WTC11 (cell line): ENCODE measurements around the gene NUAK1. TPM values are rescaled to one million over a fixed set of nuclear protein-coding genes. Genes with fewer than 3 reads are reported as not detected.

ENCODE experiments used
- ATAC-seq: fragments of 200-7000 bp; cut with Tn5 transposase; 2 replicates; pipeline ENCODE4 v1.10.0; 2021; ENCODE audit warnings: mild to moderate bottlenecking, moderate library complexity
- CTCF ChIA-PET: fragments of 300-600 bp; sonication (Branson Sonifier 250); formaldehyde crosslinking; loops from one replicate; lab custom pipeline; 2021; ENCODE audit warnings: antibody characterized with exemption; lab: Charles Lee
- POLR2A ChIA-PET: fragments of 350-600 bp; sonication (Branson Sonifier 250); formaldehyde crosslinking; loops from one replicate; lab custom pipeline; 2021; ENCODE audit warnings: antibody characterized with exemption; lab: Charles Lee
- DNase-seq: peaks from one replicate; pipeline ENCODE4 v3.0.0; 2021; ENCODE audit warnings: low spot score
- H3K27ac Mint-ChIP-seq: 2 replicates; pipeline ENCODE4 v1.8.0; 2021; ENCODE audit warnings: mixed read lengths
- H3K27me3 Mint-ChIP-seq: 2 replicates; pipeline ENCODE4 v1.8.0; 2021; ENCODE audit warnings: low read depth, mild to moderate bottlenecking, moderate library complexity, mixed read lengths
- H3K36me3 Mint-ChIP-seq: 2 replicates; pipeline ENCODE4 v1.8.0; 2021; ENCODE audit warnings: mixed read lengths
- H3K4me1 Mint-ChIP-seq: 2 replicates; pipeline ENCODE4 v1.8.0; 2022; ENCODE audit warnings: mixed read lengths
- H3K4me3 Mint-ChIP-seq: 2 replicates; pipeline ENCODE4 v1.8.0; 2021; ENCODE audit warnings: mild to moderate bottlenecking, moderate library complexity, mixed read lengths
- H3K9me3 Mint-ChIP-seq: 2 replicates; pipeline ENCODE4 v1.8.0; 2021; ENCODE audit warnings: mixed read lengths
- ATF1 ChIP-seq: sonication (generic); formaldehyde crosslinking; IDR thresholded peaks from 2 replicates; pipeline ENCODE4 v1.8.1; 2023; ENCODE audit warnings: mild to moderate bottlenecking, moderate library complexity, missing genetic modification reagents
- CREB1 ChIP-seq: sonication (generic); formaldehyde crosslinking; IDR thresholded peaks from 2 replicates; pipeline ENCODE4 v1.8.0; 2023; ENCODE audit warnings: mild to moderate bottlenecking, missing genetic modification reagents
- CREM ChIP-seq: sonication (generic); formaldehyde crosslinking; IDR thresholded peaks from 2 replicates; pipeline ENCODE4 v1.8.1; 2022; ENCODE audit warnings: mild to moderate bottlenecking, missing genetic modification reagents, moderate library complexity
- ETV6 ChIP-seq: sonication (generic); formaldehyde crosslinking; IDR thresholded peaks from 2 replicates; pipeline ENCODE4 v1.8.1; 2022; ENCODE audit warnings: mild to moderate bottlenecking, missing genetic modification reagents
- FOXJ3 ChIP-seq: sonication (generic); formaldehyde crosslinking; IDR thresholded peaks from 2 replicates; pipeline ENCODE4 v1.9.0; 2021; ENCODE audit warnings: missing genetic modification reagents, mild to moderate bottlenecking, borderline replicate concordance
- IRF1 ChIP-seq: sonication (generic); formaldehyde crosslinking; IDR thresholded peaks from 2 replicates; pipeline ENCODE4 v1.8.0; 2023; ENCODE audit warnings: missing genetic modification reagents
- IRF2 ChIP-seq: sonication (generic); formaldehyde crosslinking; IDR thresholded peaks from 2 replicates; pipeline ENCODE4 v1.8.0; 2022; ENCODE audit warnings: low read depth, missing genetic modification reagents, borderline replicate concordance
- MYBL2 ChIP-seq: sonication (generic); formaldehyde crosslinking; IDR thresholded peaks from 2 replicates; pipeline ENCODE4 v1.8.1; 2023; ENCODE audit warnings: mild to moderate bottlenecking, moderate library complexity, missing genetic modification reagents
- NFE2L1 ChIP-seq: sonication (generic); formaldehyde crosslinking; IDR thresholded peaks from 2 replicates; pipeline ENCODE4 v1.8.1; 2023; ENCODE audit warnings: missing genetic modification reagents
- SP1 ChIP-seq: sonication (generic); formaldehyde crosslinking; conservative IDR thresholded peaks from 2 replicates; pipeline ENCODE4 v1.8.1; 2022; ENCODE audit warnings: missing genetic modification reagents
- TCF7 ChIP-seq: sonication (generic); formaldehyde crosslinking; IDR thresholded peaks from 2 replicates; pipeline ENCODE4 v1.8.0; 2022; ENCODE audit warnings: mild to moderate bottlenecking, low read depth, missing genetic modification reagents, moderate library complexity
- ZMAT4 ChIP-seq: fragments of 250-450 bp; sonication (Bioruptor Pico); IDR thresholded peaks from 2 replicates; pipeline ENCODE4 v1.9.0; 2021; ENCODE audit warnings: mild to moderate bottlenecking
- ZNF416 ChIP-seq: fragments of 250-450 bp; sonication (Bioruptor Pico); IDR thresholded peaks from 2 replicates; pipeline ENCODE4 v1.9.0; 2021; ENCODE audit warnings: mild to moderate bottlenecking, inconsistent platforms
- ZNF512 ChIP-seq: sonication (generic); formaldehyde crosslinking; IDR thresholded peaks from 2 replicates; pipeline ENCODE4 v1.8.1; 2022; ENCODE audit warnings: missing genetic modification reagents, borderline replicate concordance
- total RNA-seq: library from RNA; stranded (reverse); gene quantifications from 3 replicates; pipeline ENCODE4 v1.2.3, GENCODE V29; 2021
- TF ChIP-seq, protein P1 (sequence below): sonication (generic); formaldehyde crosslinking; IDR thresholded peaks from 2 replicates; pipeline ENCODE4 v1.8.0; 2023; ENCODE audit warnings: missing genetic modification reagents, mild to moderate bottlenecking, borderline replicate concordance
- TF ChIP-seq, protein P2 (sequence below): sonication (generic); formaldehyde crosslinking; IDR thresholded peaks from 2 replicates; pipeline ENCODE4 v1.8.1; 2023; ENCODE audit warnings: mild to moderate bottlenecking, missing genetic modification reagents, moderate library complexity

NUAK1 gene
- total RNA-seq, 1 experiment from 2014 or later = 15.9 TPM

DNA sequence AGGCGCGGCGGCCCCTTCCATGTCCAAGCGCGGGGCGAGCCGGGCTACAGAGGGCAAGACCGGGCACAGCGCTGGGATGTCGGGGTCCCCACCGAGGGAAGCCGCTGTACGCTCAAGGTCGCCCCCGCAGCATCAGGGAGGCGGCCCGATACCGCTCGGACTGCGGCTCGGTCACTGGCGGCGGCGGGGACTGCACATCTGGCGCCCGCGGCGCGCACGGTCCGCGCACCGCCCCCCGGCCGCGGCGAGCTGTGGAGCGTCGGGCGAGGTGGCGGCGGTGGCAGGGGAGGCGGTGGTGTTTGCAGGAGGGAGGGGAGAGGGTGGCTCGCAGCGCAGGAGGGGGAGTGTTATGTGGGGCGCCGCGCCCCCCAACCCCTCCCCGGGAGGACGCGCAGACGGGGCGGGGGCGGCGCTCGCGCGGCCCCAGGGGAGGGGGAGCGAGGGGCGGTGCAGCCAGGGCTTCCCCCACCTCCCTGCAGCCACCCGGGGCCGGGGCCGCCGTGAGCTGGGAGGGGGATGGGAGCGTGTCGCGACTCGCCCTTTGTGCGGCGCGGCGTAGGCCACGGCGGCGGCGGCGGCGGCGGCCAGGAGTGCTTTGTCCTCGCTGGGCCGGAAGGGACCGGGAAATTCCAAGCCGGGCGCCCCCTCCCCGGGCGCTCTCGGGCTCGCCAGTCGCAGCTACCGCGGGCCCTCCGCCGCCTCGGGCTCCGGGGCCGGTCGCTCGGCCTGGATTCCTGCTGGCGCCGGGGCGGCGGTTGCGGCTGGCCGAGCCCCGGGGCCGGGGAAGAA is at the start of gene NUAK1 (continued):
- TF ChIP-seq, protein P1, sequence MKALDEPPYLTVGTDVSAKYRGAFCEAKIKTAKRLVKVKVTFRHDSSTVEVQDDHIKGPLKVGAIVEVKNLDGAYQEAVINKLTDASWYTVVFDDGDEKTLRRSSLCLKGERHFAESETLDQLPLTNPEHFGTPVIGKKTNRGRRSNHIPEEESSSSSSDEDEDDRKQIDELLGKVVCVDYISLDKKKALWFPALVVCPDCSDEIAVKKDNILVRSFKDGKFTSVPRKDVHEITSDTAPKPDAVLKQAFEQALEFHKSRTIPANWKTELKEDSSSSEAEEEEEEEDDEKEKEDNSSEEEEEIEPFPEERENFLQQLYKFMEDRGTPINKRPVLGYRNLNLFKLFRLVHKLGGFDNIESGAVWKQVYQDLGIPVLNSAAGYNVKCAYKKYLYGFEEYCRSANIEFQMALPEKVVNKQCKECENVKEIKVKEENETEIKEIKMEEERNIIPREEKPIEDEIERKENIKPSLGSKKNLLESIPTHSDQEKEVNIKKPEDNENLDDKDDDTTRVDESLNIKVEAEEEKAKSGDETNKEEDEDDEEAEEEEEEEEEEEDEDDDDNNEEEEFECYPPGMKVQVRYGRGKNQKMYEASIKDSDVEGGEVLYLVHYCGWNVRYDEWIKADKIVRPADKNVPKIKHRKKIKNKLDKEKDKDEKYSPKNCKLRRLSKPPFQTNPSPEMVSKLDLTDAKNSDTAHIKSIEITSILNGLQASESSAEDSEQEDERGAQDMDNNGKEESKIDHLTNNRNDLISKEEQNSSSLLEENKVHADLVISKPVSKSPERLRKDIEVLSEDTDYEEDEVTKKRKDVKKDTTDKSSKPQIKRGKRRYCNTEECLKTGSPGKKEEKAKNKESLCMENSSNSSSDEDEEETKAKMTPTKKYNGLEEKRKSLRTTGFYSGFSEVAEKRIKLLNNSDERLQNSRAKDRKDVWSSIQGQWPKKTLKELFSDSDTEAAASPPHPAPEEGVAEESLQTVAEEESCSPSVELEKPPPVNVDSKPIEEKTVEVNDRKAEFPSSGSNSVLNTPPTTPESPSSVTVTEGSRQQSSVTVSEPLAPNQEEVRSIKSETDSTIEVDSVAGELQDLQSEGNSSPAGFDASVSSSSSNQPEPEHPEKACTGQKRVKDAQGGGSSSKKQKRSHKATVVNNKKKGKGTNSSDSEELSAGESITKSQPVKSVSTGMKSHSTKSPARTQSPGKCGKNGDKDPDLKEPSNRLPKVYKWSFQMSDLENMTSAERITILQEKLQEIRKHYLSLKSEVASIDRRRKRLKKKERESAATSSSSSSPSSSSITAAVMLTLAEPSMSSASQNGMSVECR (CRISPR knock-in tag) = no peak
- TF ChIP-seq CREM (CRISPR knock-in tag) (peak; percentile 15; the same call in 1 of the 2 replicates), ETV6 (CRISPR knock-in tag) (0 out of 2 replicates have a peak, but pooled peaks have one; percentile 29), ATF1 (0 out of 2 replicates have a peak, but pooled peaks have one; percentile 5), FOXJ3 (CRISPR knock-in tag) (no peak), ZMAT4 (no peak), IRF1 (CRISPR knock-in tag) (no peak), CREB1 (CRISPR knock-in tag) (no peak), ZNF416 (CRISPR knock-in tag) (no peak), TCF7 (CRISPR knock-in tag) (0 out of 2 replicates have a peak, but pooled peaks have one; percentile 67), NFE2L1 (CRISPR knock-in tag) (no peak), SP1 (CRISPR knock-in tag) (peak; percentile 47; the same call in 1 of the 2 replicates), MYBL2 (CRISPR knock-in tag) (0 out of 2 replicates have a peak, but pooled peaks have one; percentile 27), IRF2 (no peak)
- TF ChIP-seq, protein P2, sequence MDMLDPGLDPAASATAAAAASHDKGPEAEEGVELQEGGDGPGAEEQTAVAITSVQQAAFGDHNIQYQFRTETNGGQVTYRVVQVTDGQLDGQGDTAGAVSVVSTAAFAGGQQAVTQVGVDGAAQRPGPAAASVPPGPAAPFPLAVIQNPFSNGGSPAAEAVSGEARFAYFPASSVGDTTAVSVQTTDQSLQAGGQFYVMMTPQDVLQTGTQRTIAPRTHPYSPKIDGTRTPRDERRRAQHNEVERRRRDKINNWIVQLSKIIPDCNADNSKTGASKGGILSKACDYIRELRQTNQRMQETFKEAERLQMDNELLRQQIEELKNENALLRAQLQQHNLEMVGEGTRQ (CRISPR knock-in tag) = no peak

DNA sequence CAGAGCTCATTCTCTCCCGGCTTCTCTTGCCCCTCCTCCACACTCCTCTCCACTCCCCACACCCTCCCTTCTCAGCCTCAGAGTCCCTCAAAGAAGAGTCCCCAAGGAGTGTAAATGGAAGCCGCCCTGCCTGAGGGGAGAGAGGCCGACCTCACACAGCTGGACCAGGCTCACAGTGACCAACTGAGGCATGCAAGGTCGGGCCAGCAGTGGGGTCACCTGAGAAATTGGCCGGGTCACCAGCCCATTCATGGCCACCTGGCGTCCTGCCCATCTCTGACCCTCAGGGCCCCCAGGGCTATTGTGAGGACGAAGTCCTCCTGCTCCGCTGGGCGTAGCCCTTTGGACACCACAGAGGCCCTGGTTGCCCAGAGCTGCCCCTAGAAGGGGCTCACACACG is 49.5 kb upstream of the NUAK1 start:
- H3K27me3 Mint-ChIP-seq = no peaks in the 10 kb centered on the region; the same call in 1 of the 2 replicates
- DNase-seq (no peak), ATAC-seq (peak; percentile 69)
- peaks cover 17% of the 10 kb centered on the region for H3K4me1 Mint-ChIP-seq
- ChIA-PET POLR2A (interaction anchor here (0.9 kb wide), 1 partner anchor 49 kb away, joined by 3 read pairs; no protein-coding TSS in a partner anchor), CTCF (interaction anchor here (2.3 kb wide), 1 partner anchor 39 kb away, joined by 11 read pairs; no protein-coding TSS in a partner anchor)
- H3K27ac Mint-ChIP-seq = no peak overlapping the region
- H3K9me3 Mint-ChIP-seq = peaks cover 5% of the 10 kb centered on the region
- no peak overlapping the region for H3K4me3 Mint-ChIP-seq
- TF ChIP-seq ZNF512 = no peak
- H3K36me3 Mint-ChIP-seq = no peaks in the 10 kb centered on the region
